Measurements from ENCODE around the gene CD6. TPM values are rescaled to one million over a fixed set of nuclear protein-coding genes. Genes with fewer than 3 reads are reported as not detected.

The CD6 gene
- total RNA-seq, 1 donor, result 1.3 TPM

- DNase-seq (ENCODE audit: low read depth in 2 of 3, low spot score in 2 of 3), result no peak
Observed at GRCh38 chr11:61007956-61008896, 36.7 kb downstream of the CD6 start.

GRCh38 chr11:61008971-61009370, 37.5 kb downstream of the CD6 start:
- no peak for DNase-seq (ENCODE audit: low read depth in 2 of 3, low spot score in 2 of 3)

DNA sequence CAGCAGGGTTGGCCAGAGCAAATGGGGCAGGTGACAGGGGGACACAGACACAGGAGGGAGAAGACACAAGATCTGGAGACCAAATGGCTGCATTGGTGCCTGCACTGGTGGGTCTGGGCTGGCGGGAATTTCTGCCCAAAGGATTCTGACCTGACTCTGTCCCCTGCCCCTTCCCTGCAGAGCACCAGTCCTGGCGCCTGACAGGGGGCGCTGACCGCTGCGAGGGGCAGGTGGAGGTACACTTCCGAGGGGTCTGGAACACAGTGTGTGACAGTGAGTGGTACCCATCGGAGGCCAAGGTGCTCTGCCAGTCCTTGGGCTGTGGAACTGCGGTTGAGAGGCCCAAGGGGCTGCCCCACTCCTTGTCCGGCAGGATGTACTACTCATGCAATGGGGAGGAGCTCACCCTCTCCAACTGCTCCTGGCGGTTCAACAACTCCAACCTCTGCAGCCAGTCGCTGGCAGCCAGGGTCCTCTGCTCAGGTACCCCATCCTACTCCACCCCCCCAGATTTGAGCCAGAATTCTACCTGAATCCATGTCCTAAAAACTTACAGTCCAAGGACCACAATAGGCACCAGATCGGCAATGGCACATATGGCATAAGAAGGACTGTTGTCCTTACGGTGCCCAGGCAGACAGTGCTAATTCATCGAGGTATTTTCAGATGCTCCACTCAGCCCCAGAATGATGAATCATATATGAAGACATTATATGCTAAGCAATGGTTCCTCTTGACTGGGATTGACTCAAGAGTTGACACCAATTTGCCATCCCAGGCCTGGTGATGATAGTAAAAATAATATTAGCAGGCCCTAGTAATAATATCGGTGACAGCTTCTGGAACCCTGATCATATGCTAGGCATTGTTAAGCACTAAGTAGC, 38.2 kb downstream of the CD6 start:
- DNase-seq (ENCODE audit: low read depth in 2 of 3, low spot score in 2 of 3), result no peak

DNA sequence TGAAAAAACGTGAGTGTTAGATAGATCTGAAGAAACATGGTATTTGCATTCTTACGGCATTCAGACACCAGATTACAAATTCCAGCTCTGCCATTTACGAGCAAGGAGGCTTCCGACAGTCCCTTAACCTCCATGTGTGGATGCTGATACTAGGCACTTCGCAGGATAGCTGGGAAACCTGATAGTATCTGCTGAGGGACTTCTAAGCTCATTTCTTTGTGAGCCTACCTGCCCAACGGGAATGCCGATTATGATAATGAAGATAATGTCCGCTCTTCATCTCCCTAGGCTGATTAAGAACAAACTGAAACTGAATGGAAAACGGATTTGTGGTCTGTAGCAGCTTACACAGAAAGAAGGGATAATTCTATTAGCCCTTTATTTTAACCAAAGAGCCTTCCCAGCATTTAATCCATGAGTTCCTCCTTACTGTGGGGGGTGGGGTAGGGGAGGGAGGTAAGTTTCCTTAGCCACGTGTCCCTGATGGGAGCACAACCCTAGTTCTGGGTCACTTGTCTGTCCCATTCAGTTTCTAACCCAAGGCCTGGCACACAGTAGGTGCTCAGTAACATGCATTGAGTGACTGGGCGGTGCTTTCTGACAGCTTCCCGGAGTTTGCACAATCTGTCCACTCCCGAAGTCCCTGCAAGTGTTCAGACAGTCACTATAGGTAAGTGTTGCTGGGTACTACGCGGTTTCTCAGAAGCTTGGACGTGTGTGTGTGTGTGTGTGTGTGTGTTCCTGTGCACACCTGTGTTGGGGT, 39.2 kb downstream of the CD6 start:
- DNase-seq (ENCODE audit: low read depth in 2 of 3, low spot score in 2 of 3), result no peak

- DNase-seq (ENCODE audit: low read depth in 2 of 3, low spot score in 2 of 3), result peak in 1 of 3 donors; percentile 64
Observed at GRCh38 chr11:61011229-61011870, 39.9 kb downstream of the CD6 start.

GRCh38 chr11:61011950-61012736, 40.7 kb downstream of the CD6 start:
- DNase-seq (ENCODE audit: low read depth in 2 of 3, low spot score in 2 of 3), result peak in 2 of 3 donors; percentile 51 to 82

GRCh38 chr11:61012737-61013215, 41.3 kb downstream of the CD6 start:
- no peak for DNase-seq (ENCODE audit: low read depth in 2 of 3, low spot score in 2 of 3)

- no peak for DNase-seq (ENCODE audit: low read depth in 2 of 3, low spot score in 2 of 3)
Observed at GRCh38 chr11:61018059-61018458, 46.6 kb downstream of the CD6 start.

- no peak for DNase-seq (ENCODE audit: low read depth in 2 of 3, low spot score in 2 of 3)
Observed at GRCh38 chr11:61019037-61019831, 47.8 kb downstream of the CD6 start.

DNA sequence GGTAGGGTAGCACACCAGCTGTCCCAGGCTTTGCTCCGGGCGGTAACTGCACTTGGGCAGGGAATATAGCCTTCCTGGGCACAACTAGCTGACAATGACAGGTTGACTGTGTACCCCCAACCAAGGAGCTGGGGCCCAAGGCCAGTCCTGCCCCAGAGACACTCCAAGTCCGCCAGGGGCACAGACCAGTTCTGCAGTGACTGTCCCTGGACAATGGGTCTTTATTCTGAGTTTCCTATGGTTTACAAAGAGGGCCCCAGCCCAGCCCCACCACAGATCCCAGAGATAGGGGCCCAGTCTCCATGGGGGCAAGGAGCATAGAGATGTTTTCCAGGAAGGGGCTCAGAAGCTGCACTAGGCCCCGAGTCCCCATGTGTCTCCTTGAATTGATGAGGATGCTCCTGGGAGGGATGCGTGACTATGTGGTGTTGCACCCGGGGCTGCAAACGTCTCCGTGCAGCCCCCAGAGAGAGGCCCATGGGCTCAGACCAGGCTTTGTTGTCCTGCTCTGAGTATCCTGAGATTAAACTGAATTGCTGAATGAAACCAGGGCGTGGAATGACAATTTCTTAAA, 48.4 kb downstream of the CD6 start:
- DNase-seq (ENCODE audit: low read depth in 2 of 3, low spot score in 2 of 3), result no peak

DNA sequence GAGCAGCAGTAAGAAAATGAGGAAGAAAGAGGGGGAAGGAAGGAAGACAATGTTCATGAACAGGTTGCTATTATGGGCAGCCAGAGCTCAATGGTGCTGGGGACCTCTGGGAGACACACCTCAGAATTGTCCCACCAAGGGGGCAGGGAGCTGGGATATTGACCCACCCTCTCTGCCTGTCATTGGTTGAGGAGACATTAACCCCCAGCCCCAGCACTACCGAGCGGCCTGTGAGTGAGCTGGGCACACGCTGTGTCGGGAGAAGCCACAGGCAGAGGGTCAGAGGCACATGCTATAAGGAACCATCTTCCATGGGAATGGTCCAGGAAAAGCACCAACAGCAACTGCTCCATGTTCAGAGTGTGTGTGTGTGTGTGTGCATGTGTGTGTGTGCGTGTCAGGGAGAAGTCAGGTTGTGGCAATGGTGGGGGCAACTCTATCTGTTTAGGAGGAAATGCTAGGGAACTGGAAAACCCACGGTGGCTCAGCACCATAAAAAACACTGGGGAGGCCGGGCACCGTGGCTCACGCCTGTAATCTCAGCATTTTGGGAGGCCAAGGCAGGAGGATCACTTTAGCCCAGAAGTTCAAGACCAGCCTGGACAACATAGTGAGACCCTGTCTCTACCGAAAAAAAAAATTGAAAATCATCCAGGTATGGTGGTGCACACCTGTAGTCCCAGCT, 49.2 kb downstream of the CD6 start:
- DNase-seq (ENCODE audit: low read depth in 2 of 3, low spot score in 2 of 3), result no peak

DNA sequence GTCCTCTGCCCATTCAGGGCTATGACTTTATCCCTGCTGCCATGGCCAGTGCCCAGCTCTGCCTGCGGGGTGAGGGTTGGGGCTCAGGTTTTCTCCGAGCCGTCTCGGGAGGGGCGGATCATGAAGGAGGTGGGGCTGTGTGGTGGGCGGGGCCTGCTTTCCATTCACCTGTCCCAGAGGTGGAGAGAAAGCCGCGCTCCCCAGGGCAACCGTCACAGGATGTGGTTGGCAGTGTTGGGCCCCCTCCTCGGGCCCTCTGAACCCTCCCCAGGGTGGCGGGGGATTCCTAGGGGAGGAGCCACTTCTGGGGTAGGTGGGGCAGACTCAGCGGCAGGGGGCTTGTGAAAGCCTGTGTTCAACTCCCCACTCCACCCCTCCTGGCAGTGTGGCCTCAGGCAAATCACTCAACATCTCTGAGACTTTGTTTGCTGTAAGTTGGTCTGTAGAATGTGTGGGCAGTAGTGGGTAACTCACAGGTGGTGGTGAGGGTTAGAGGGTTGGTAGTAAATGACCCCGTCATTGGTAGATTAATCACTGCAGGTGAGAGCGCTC, 50.3 kb downstream of the CD6 start:
- peak; percentile 40 to 81 (median 49) for DNase-seq (ENCODE audit: low read depth in 2 of 3, low spot score in 2 of 3)

- no peak for DNase-seq (ENCODE audit: low read depth in 2 of 3, low spot score in 2 of 3)
Observed at GRCh38 chr11:61022311-61023085, 51.0 kb downstream of the CD6 start.

DNA sequence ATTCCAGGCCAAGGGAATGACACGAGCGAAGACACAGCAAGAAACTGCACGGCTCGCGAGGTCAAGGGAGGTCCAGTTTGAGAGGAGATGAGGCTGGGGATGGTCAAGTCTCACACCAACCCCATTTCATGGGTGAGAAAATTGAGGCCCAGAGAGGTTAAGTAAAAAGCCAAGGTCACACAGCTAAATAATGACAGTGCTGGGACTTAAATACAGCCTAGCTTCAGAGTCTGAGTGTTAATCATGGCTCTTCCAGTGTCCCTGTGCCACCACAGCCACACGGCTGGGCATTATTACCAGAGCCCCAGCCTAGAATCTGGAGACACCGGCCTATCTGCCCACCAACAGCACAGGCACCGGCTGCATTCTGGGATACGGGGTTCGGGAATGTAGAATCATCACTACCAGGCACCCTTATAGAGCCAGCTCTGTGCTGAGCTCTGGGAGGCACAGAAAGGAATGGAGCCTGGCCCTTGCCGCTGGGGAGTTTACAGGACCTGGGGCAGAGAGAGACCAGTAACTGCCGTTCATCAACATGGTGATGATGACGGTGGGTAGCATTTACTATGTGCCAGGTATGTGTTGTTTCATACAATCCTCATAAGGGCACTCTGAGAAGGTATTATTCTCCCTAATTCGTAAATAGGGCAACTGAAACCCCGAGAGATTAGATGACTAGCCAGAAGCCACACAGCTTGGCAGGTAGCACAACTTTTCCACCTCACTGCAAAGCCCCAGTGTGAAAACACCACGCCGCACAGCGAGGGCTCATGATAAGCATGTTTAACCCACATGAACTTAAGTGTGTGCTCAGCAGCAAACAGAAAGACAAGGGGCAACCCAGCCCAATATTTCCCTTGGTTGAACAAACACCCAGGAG, 51.8 kb downstream of the CD6 start:
- DNase-seq (ENCODE audit: low read depth in 2 of 3, low spot score in 2 of 3), result no peak

DNA sequence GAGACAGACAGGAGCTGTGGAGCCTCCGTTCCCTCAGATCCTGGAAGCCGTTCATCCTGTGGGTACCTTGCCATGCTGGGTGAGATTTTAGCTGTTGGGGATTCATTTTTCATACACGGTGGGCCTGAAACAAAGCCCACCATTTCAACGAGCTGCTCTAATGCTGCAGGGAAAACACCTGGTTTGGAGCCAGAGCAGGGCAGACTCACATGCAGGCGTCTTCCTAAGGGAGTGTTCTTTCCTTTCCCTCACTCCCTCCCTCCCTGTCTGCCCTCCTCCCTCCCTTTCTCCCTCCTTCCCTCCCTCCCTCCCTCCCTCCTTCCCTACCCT, 52.5 kb downstream of the CD6 start:
- no peak for DNase-seq (ENCODE audit: low read depth in 2 of 3, low spot score in 2 of 3)
